Colonic mucosa (tissue), 4 donors: ENCODE data around the gene ESCO1. TPM values are rescaled to one million over a fixed set of nuclear protein-coding genes. Genes with fewer than 3 reads are reported as not detected.

Source experiments
- DNase-seq: peaks from one replicate; pipeline ENCODE4 v3.0.0-alpha.2; 2020
- H3K27ac ChIP-seq: fragments of 200-600 bp; one replicate; pipeline ENCODE4 v1.8.0; 2021
- H3K27me3 ChIP-seq: fragments of 200-600 bp; one replicate; pipeline ENCODE4 v1.8.0; 2021
- H3K36me3 ChIP-seq: fragments of 200-600 bp; one replicate; pipeline ENCODE4 v1.8.0; 2021
- H3K4me1 ChIP-seq: fragments of 200-600 bp; one replicate; pipeline ENCODE4 v1.8.0; 2021; ENCODE audit warnings: mild to moderate bottlenecking
- H3K4me3 ChIP-seq: fragments of 200-600 bp; one replicate; pipeline ENCODE4 v1.8.0; 2021
- H3K9ac ChIP-seq, 2 donors: one replicate each; pipeline ENCODE4 v1.7.0; 2013; ENCODE audit warnings: control low read depth in 2 of 2, low read depth in 2 of 2, low read length in 2 of 2
- H3K9me3 ChIP-seq: fragments of 200-600 bp; one replicate; pipeline ENCODE4 v1.8.0; 2021
- CTCF ChIP-seq: fragments of 200-600 bp; IDR thresholded peaks from one replicate; pipeline ENCODE4 v1.8.0; 2022; ENCODE audit warnings: antibody characterized with exemption, mild to moderate bottlenecking
- intact Hi-C: fragments of 100-400 bp; cut with DNase I; formaldehyde crosslinking; loops from one replicate; pipeline ENCODE4 v1.14.1; 2022
- total RNA-seq, 2 donors: library from RNA; stranded (reverse); fragmentation: NEBNext Ultra II Directional in 1 of 2; extraction: Animal tissue kit (Norgen Biotek cat#: 25700) in 1 of 2; gene quantifications; one replicate each; pipeline ENCODE4 v1.2.1, GENCODE V29; 2021
- donor health status: healthy.
- donor health status: DM: no; HTN: no; CAD: no.
- donor health status: DM: no; HTN: no; CAD: no.

The ESCO1 gene
- total RNA-seq, 2 donors from 2014 or later = 11.7 to 17.7 TPM

- intact Hi-C loops = no loop called here
- DNase-seq = no peak
- no peaks in the 10 kb centered on the region for H3K9me3 ChIP-seq
- H3K9ac ChIP-seq = no peak overlapping the region
- no peaks in the 10 kb centered on the region for H3K27me3 ChIP-seq
- H3K27ac ChIP-seq = no peak overlapping the region
- H3K36me3 ChIP-seq = no peaks in the 10 kb centered on the region
- TF ChIP-seq CTCF = no peak
- H3K4me1 ChIP-seq = no peaks in the 10 kb centered on the region
- H3K4me3 ChIP-seq = no peak overlapping the region
Observed at GRCh38 chr18:21481739-21482138, 118.8 kb downstream of the ESCO1 start.

- DNase-seq = no peak
- Histone ChIP-seq H3K9ac (no peak overlapping the region), H3K27ac (no peak overlapping the region), H3K4me3 (no peak overlapping the region), H3K27me3 (no peaks in the 10 kb centered on the region), H3K4me1 (no peaks in the 10 kb centered on the region), H3K9me3 (no peaks in the 10 kb centered on the region), H3K36me3 (no peaks in the 10 kb centered on the region)
- TF ChIP-seq CTCF = no peak
- intact Hi-C loops = no loop called here
Observed at GRCh38 chr18:21479721-21480120, 120.8 kb downstream of the ESCO1 start.

Other genes with a start within 250 kb of the ESCO1 start
- 10 to 100 TPM; 34.0 to 75.7 TPM for gene SNRPD1, start 11.6 kb upstream of the ESCO1 start, total RNA-seq
- gene ABHD3, start 104.1 kb upstream of the ESCO1 start, total RNA-seq = 100 to 1,000 TPM in 1 of 2 donors, 10 to 100 TPM in 1; 69.3 to 105 TPM
- 10 to 100 TPM; 23.4 to 39.3 TPM for gene MIB1, start 140.1 kb upstream of the ESCO1 start, total RNA-seq